Adrenal gland (tissue), 12 donors: Measurements from ENCODE around the gene LRRC10. TPM values are rescaled to one million over a fixed set of nuclear protein-coding genes. Genes with fewer than 3 reads are reported as not detected.

Experiments
- DNase-seq, 7 donors: peaks; one replicate each; pipeline ENCODE4 v3.0.0-alpha.2; 2019 to 2020
- H3K27ac ChIP-seq, 5 donors: fragments of 200-600 bp; sonication (generic) in 4 of 5; 1 replicate in 3 of 5; 2 replicates in 2 of 5; pipeline versions ENCODE4 v1.5.1 to v1.8.0; 2016 to 2020; ENCODE audit warnings: mild to moderate bottlenecking in 1 of 5
- H3K27me3 ChIP-seq: fragments of 200-600 bp; 2 replicates; pipeline ENCODE4 v1.8.0; 2021
- H3K36me3 ChIP-seq, 2 donors: fragments of 200-600 bp; replicated peaks in 1 of 2; 1 replicate in 1 of 2; 2 replicates in 1 of 2; pipeline versions ENCODE4 v1.5.1 to v1.8.0; 2018 to 2022
- H3K4me1 ChIP-seq, 2 donors: fragments of 200-600 bp; replicated peaks in 1 of 2; 1 replicate in 1 of 2; 2 replicates in 1 of 2; pipeline versions ENCODE4 v1.5.1 to v1.8.0; 2018 to 2021
- H3K4me3 ChIP-seq, 4 donors: fragments of 200-600 bp; sonication (generic) in 3 of 4; one replicate each; pipeline ENCODE4 v1.5.1; 2016 to 2018
- H3K9me3 ChIP-seq, 3 donors: fragments of 200-600 bp; sonication (generic) in 1 of 3; replicated peaks in 1 of 3; 1 replicate in 2 of 3; 2 replicates in 1 of 3; pipeline versions ENCODE4 v1.5.1 to v1.8.0; 2016 to 2021
- POLR2A ChIP-seq, 2 donors: fragments of 450-650 bp; IDR thresholded peaks; one replicate each; pipeline ENCODE4 v1.6.1; 2017; ENCODE audit warnings: antibody characterized with exemption in 2 of 2, mild to moderate bottlenecking in 2 of 2, moderate library complexity in 1 of 2
- WGBS, 4 donors: extraction: QIAGEN DNeasy Blood & Tissue Kit in 2 of 4; methylation state at CpG; one replicate each; pipeline versions ENCODE4 v1.1.5 to v1.1.7; 2013 to 2017; 5-methylcytosine and 5-hydroxymethylcytosine counted together
- intact Hi-C, 2 donors: fragments of 100-400 bp; cut with DNase I; formaldehyde crosslinking; loops; one replicate each; pipeline versions ENCODE4 v1.14.1 to v1.15.0; 2022 to 2023
- polyA plus RNA-seq, 3 donors: library from polyadenylated mRNA; stranded (reverse); fragments of 200-250 nt in 2 of 3; fragments of 350-450 nt in 1 of 3; fragmentation: Illumina TruSeq in 1 of 3; extraction: RNeasy Lipid Tissue Mini Kit (QIAGEN cat#74804) in 1 of 3; gene quantifications; one replicate each; pipeline ENCODE4 v1.2.3, GENCODE V29; 2013 to 2014
- total RNA-seq, 9 donors: library from RNA; depleted of rRNA in 4 of 9; stranded (reverse); fragments of >200 nt in 4 of 9; fragments of 120-200 nt in 1 of 9; fragmentation: NEBNext Ultra II Directional in 1 of 9; extraction: Animal tissue kit (Norgen Biotek cat#: 25700) in 1 of 9; gene quantifications; one replicate each; pipeline versions ENCODE4 v1.1.0 to v1.2.4, GENCODE V29; 2013 to 2023
- TF ChIP-seq, protein P1 (sequence below), 6 experiments: fragments of 450-650 bp in 4 of 6; fragments of 200-600 bp in 2 of 6; sonication (generic) in 1 of 6; IDR thresholded peaks; 1 replicate in 5 of 6; 2 replicates in 1 of 6; pipeline versions ENCODE4 v1.5.1 to v1.8.0; 2016 to 2021; ENCODE audit warnings: antibody characterized with exemption in 6 of 6, mild to moderate bottlenecking in 2 of 6, moderate library complexity in 1 of 6
- donor health status: healthy with polysubstance abuse.
- donor health status: Bipolar disorder and iron deficiency.
- donor health status: DM: yes; HTN: yes; CAD: no.
- donor health status: DM: no; HTN: no; CAD: no.
- donor health status: DM: no; HTN: no; CAD: no.
- donor health status: DM: yes; HTN: yes; CAD: no.

The LRRC10 gene
- total and polyA plus RNA-seq, 12 donors = not detected

DNA sequence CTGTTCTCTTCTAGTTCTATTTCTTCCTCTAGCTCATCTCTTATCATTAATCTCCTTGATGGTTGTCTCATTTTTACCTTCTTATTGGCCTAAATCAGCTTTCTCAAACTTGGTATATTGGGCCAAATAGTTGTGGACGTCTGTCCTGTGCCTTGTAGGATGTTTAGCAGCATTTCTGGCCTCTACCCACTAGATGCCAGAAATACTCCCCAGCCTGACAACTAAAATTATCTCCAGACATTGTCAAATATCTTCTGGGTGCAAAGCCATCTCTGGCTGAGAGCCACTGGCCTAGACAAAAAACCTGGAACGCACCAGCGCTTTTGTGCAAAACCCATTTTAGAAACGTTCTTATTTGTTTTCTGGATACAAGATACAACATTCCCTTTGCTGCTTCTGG lies 38.8 kb upstream of the LRRC10 start:
- WGBS, 4 donors = 68 to 75% (median 71%) methylated on average over 4 of the region's 4 CpGs
- TF ChIP-seq, protein P1, sequence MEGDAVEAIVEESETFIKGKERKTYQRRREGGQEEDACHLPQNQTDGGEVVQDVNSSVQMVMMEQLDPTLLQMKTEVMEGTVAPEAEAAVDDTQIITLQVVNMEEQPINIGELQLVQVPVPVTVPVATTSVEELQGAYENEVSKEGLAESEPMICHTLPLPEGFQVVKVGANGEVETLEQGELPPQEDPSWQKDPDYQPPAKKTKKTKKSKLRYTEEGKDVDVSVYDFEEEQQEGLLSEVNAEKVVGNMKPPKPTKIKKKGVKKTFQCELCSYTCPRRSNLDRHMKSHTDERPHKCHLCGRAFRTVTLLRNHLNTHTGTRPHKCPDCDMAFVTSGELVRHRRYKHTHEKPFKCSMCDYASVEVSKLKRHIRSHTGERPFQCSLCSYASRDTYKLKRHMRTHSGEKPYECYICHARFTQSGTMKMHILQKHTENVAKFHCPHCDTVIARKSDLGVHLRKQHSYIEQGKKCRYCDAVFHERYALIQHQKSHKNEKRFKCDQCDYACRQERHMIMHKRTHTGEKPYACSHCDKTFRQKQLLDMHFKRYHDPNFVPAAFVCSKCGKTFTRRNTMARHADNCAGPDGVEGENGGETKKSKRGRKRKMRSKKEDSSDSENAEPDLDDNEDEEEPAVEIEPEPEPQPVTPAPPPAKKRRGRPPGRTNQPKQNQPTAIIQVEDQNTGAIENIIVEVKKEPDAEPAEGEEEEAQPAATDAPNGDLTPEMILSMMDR (IDR thresholded peaks at IDR 0.05) = no peak
- TF ChIP-seq POLR2A (IDR thresholded peaks at IDR 0.05) = no peak
- Histone ChIP-seq H3K36me3 (no peaks in the 10 kb centered on the region), H3K9me3 (no peaks in the 10 kb centered on the region), H3K27me3 (no peaks in the 10 kb centered on the region), H3K4me1 (no peaks in the 10 kb centered on the region), H3K4me3 (no peak overlapping the region), H3K27ac (no peak overlapping the region)
- no peak for DNase-seq
- intact Hi-C loops = no loop called here

DNA sequence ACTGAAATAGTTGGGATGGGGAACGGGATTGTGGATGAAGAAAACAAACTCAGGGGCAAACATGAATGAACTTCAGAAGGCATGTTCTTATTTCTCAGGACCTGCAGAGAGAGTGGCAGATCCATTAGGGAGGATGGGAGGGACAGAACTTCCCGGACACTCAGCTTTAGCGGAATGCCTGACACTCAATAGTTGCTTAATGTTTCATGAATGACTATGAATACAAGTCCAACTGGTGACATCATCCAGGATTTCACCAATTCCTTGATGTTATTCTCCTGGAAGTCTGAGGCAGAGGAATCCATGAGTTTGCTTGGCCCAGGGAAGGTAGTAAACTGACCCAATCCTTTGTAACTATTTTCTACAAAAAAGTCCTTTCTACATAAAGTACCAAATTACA lies 37.8 kb upstream of the LRRC10 start:
- no peaks in the 10 kb centered on the region for H3K4me1 ChIP-seq
- H3K4me3 ChIP-seq = no peak overlapping the region
- no peaks in the 10 kb centered on the region for H3K27me3 ChIP-seq
- TF ChIP-seq, protein P1 (IDR thresholded peaks at IDR 0.05) = no peak
- no peak for TF ChIP-seq POLR2A (IDR thresholded peaks at IDR 0.05)
- WGBS, 4 donors = 77 to 94% (median 85%) methylated on average over 3 of the region's 3 CpGs
- intact Hi-C loops = no loop called here
- no peak for DNase-seq
- no peaks in the 10 kb centered on the region for H3K36me3 ChIP-seq
- H3K27ac ChIP-seq = no peak overlapping the region
- no peaks in the 10 kb centered on the region for H3K9me3 ChIP-seq

GRCh38 chr12:69647178-69647577 lies 36.5 kb upstream of the LRRC10 start:
- Histone ChIP-seq H3K4me3 (no peak overlapping the region), H3K4me1 (no peaks in the 10 kb centered on the region), H3K27ac (no peak overlapping the region), H3K9me3 (no peaks in the 10 kb centered on the region), H3K27me3 (no peaks in the 10 kb centered on the region), H3K36me3 (no peaks in the 10 kb centered on the region)
- intact Hi-C loops = no loop called here
- no peak for DNase-seq
- WGBS, 4 donors = 61 to 76% (median 67%) methylated on average over 4 of the region's 4 CpGs
- TF ChIP-seq, protein P1 (IDR thresholded peaks at IDR 0.05) = no peak
- no peak for TF ChIP-seq POLR2A (IDR thresholded peaks at IDR 0.05)

DNA sequence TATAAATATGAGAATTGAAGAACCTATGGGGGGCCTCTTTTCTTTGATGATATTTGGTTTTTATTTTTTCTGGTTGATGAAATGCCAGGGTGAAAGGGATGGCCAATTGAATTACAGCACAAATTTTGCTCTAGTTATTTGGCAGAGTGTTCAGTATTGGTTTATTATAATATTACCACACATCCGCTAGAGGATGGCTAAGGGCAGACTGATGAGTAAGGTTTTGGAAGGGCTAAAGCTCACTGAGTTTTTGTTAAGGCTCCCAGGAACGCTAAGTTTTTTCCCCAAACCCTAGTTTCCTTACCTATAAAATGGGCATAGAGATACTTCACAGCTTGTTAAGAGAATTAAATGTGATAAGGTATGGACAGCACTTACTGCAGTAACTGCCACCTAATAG lies 34.3 kb upstream of the LRRC10 start:
- H3K9me3 ChIP-seq = no peaks in the 10 kb centered on the region
- intact Hi-C loops = no loop called here
- no peaks in the 10 kb centered on the region for H3K4me1 ChIP-seq
- DNase-seq = no peak
- H3K27me3 ChIP-seq = no peaks in the 10 kb centered on the region
- WGBS, 4 donors = 81 to 97% (median 92%) methylated on average over 2 of the region's 2 CpGs
- H3K27ac ChIP-seq = no peak overlapping the region
- H3K36me3 ChIP-seq = no peaks in the 10 kb centered on the region
- H3K4me3 ChIP-seq = no peak overlapping the region
- no peak for TF ChIP-seq POLR2A (IDR thresholded peaks at IDR 0.05)
- TF ChIP-seq, protein P1 (IDR thresholded peaks at IDR 0.05) = no peak
